K562 (cell line): ENCODE measurements around the gene DSCAM. TPM values are rescaled to one million over a fixed set of nuclear protein-coding genes. Genes with fewer than 3 reads are reported as not detected.

Source experiments
- ATAC-seq: fragments of 200-7000 bp; cut with Tn5 transposase; 3 replicates; pipeline ENCODE4 v1.9.1; 2020; ENCODE audit warnings: moderate library complexity
- BruUV-seq: library from RNA; stranded (reverse); fragments of 400-500 nt; replicated peaks from 2 replicates; lab custom pipeline; 2021; lab: Mats Ljungman, UMichigan
- CTCF ChIA-PET: fragments of 300-600 bp; formaldehyde crosslinking; extraction: SDS; loops from one replicate; lab custom pipeline; 2021; ENCODE audit warnings: low intra/inter-chr PET ratio; lab: Yijun Ruan, JAX
- POLR2A ChIA-PET: fragments of 300-600, 350-650 bp; sonication (Branson Sonifier 250); formaldehyde crosslinking; extraction: SDS; loops from one replicate; lab custom pipeline; 2021; ENCODE audit warnings: antibody characterized with exemption, inconsistent platforms; lab: Yijun Ruan, JAX
- DNase-seq, 4 experiments: peaks; one replicate each; pipeline versions ENCODE4 v3.0.0 to v3.0.0-alpha.2; 2011 to 2018; ENCODE audit warnings: low spot score in 3 of 4, mixed read lengths in 3 of 4; ENCODE audit errors: extremely low read depth in 1 of 4
- FAIRE-seq: peaks from 2 replicates; lab custom pipeline; 2011; peaks lifted over from hg19 to GRCh38; lab: Jason Lieb, UNC
- H2AFZ ChIP-seq: 2 replicates; pipeline ENCODE4 v1.6.0; 2011; ENCODE audit warnings: low read depth, low read length, control low read depth, inconsistent platforms
- H3K27ac ChIP-seq: fragments of 200-600 bp; 3 replicates; pipeline ENCODE4 v1.8.0; 2011; ENCODE audit warnings: low read depth, mild to moderate bottlenecking, control low read depth, inconsistent platforms, low read length, moderate library complexity, mixed read lengths; ENCODE audit errors: extremely low read depth
- H3K27me3 ChIP-seq, 2 experiments: fragments of 300-600 bp in 1 of 2; 2 replicates in 1 of 2; 3 replicates in 1 of 2; pipeline versions ENCODE4 v1.6.0 to v1.8.0; 2011; ENCODE audit warnings: inconsistent platforms in 2 of 2, low read length in 2 of 2, mild to moderate bottlenecking in 1 of 2, mixed read lengths in 1 of 2, moderate library complexity in 1 of 2; ENCODE audit not compliant: control insufficient read depth in 2 of 2, insufficient read depth in 2 of 2
- H3K36me3 ChIP-seq: fragments of 300-600 bp; 3 replicates; pipeline ENCODE4 v1.8.0; 2011; ENCODE audit warnings: mild to moderate bottlenecking, low read length, inconsistent platforms; ENCODE audit not compliant: control insufficient read depth, insufficient read depth
- H3K4me1 ChIP-seq, 2 experiments: fragments of 200-600 bp in 1 of 2; replicated peaks in 1 of 2; 2 replicates in 1 of 2; 3 replicates in 1 of 2; pipeline versions ENCODE4 v1.5.1 to v1.8.0; 2011; ENCODE audit warnings: inconsistent platforms in 2 of 2, low read length in 2 of 2, mild to moderate bottlenecking in 1 of 2, mixed read lengths in 1 of 2, moderate library complexity in 1 of 2; ENCODE audit not compliant: control insufficient read depth in 2 of 2, insufficient read depth in 2 of 2
- H3K4me2 ChIP-seq: 2 replicates; pipeline ENCODE4 v1.6.1; 2011; ENCODE audit warnings: low read length, control low read depth, inconsistent platforms, mixed read lengths; ENCODE audit not compliant: insufficient read depth
- H3K4me3 ChIP-seq: fragments of 200-600 bp; sonication (generic), shearing (Covaris generic); 2 replicates; pipeline ENCODE4 v1.5.1; 2016; ENCODE audit warnings: control low read depth, inconsistent platforms
- H3K79me2 ChIP-seq: fragments of 200-600 bp; 3 replicates; pipeline ENCODE4 v1.8.0; 2011; ENCODE audit warnings: low read length, inconsistent platforms; ENCODE audit not compliant: control insufficient read depth, insufficient read depth
- H3K9ac ChIP-seq, 2 experiments: 2 replicates each; pipeline versions ENCODE4 v1.6.0 to v1.6.1; 2011; ENCODE audit warnings: low read depth in 2 of 2, low read length in 2 of 2, control low read depth in 1 of 2, inconsistent platforms in 1 of 2, mild to moderate bottlenecking in 1 of 2, mixed read lengths in 1 of 2; ENCODE audit not compliant: insufficient read depth in 1 of 2
- H3K9me1 ChIP-seq: one replicate; pipeline ENCODE4 v1.6.0; 2011; ENCODE audit warnings: inconsistent platforms, mild to moderate bottlenecking, low read length, moderate library complexity; ENCODE audit not compliant: control insufficient read depth, insufficient read depth
- H3K9me3 ChIP-seq: replicated peaks from 2 replicates; pipeline ENCODE4 v1.5.1; 2011; ENCODE audit warnings: low read depth, low read length, inconsistent platforms; ENCODE audit not compliant: control insufficient read depth, insufficient read depth
- H4K20me1 ChIP-seq: replicated peaks from 2 replicates; pipeline ENCODE4 v1.6.1; 2011; ENCODE audit warnings: low read length, inconsistent platforms, mixed read lengths; ENCODE audit not compliant: control insufficient read depth, insufficient read depth
- E2F6 ChIP-seq, 2 experiments: IDR thresholded peaks; 2 replicates each; pipeline ENCODE4 v1.6.1; 2011; ENCODE audit warnings: borderline replicate concordance in 1 of 2, control low read depth in 1 of 2, low read depth in 1 of 2, low read length in 1 of 2, mild to moderate bottlenecking in 1 of 2, mixed read lengths in 1 of 2, moderate library complexity in 1 of 2; ENCODE audit not compliant: insufficient read depth in 1 of 2, insufficient read length in 1 of 2, poor library complexity in 1 of 2, severe bottlenecking in 1 of 2; ENCODE audit errors: extremely low read depth in 1 of 2
- GABPB1 ChIP-seq: sonication (generic); formaldehyde crosslinking; IDR thresholded peaks from 2 replicates; pipeline ENCODE4 v1.8.0; 2022; ENCODE audit warnings: mild to moderate bottlenecking, missing genetic modification reagents
- GABPB2 ChIP-seq: fragments of 250-450 bp; sonication (Bioruptor Pico); conservative IDR thresholded peaks from 2 replicates; pipeline ENCODE4 v1.5.1; 2021; ENCODE audit warnings: mild to moderate bottlenecking
- HOXB6 ChIP-seq: fragments of 250-450 bp; sonication (Bioruptor Pico); IDR thresholded peaks from 2 replicates; pipeline ENCODE4 v1.5.1; 2022; ENCODE audit warnings: mild to moderate bottlenecking, borderline replicate concordance
- MYNN ChIP-seq, 2 experiments: sonication (generic); formaldehyde crosslinking in 1 of 2; IDR thresholded peaks; 2 replicates each; pipeline versions ENCODE4 v1.5.0 to v1.6.1; 2016 to 2020; ENCODE audit warnings: antibody characterized with exemption in 1 of 2, missing genetic modification reagents in 1 of 2
- NR2C1 ChIP-seq, 2 experiments: fragments of 450-650 bp; IDR thresholded peaks; 2 replicates each; pipeline ENCODE4 v1.6.1; 2017; ENCODE audit warnings: mild to moderate bottlenecking in 2 of 2, antibody characterized with exemption in 1 of 2, inconsistent platforms in 1 of 2, missing compliant biosample characterization in 1 of 2, missing genetic modification characterization in 1 of 2
- PHF20 ChIP-seq: fragments of 450-650 bp; IDR thresholded peaks from 2 replicates; pipeline ENCODE4 v1.6.1; 2018; ENCODE audit not compliant: partially characterized antibody
- POU5F1 ChIP-seq: fragments of 150-350 bp; IDR thresholded peaks from 2 replicates; pipeline ENCODE4 v1.6.1; 2014; ENCODE audit warnings: borderline replicate concordance, low read length, low read depth, mild to moderate bottlenecking; ENCODE audit not compliant: partially characterized antibody
- SIN3A ChIP-seq, 2 experiments: fragments of 150-350 bp in 1 of 2; IDR thresholded peaks; 2 replicates each; pipeline ENCODE4 v1.6.1; 2011 to 2016; ENCODE audit warnings: borderline replicate concordance in 2 of 2, low read depth in 2 of 2, low read length in 2 of 2, mild to moderate bottlenecking in 2 of 2, moderate library complexity in 2 of 2; ENCODE audit not compliant: control insufficient read depth in 1 of 2
- SRSF9 ChIP-seq: fragments of 200-400 bp; formaldehyde crosslinking; IDR thresholded peaks from 2 replicates; pipeline ENCODE4 v1.6.1; 2017; ENCODE audit warnings: low read depth, low read length, borderline replicate concordance
- STAT5A ChIP-seq: IDR thresholded peaks from 2 replicates; pipeline ENCODE4 v1.6.1; 2012; ENCODE audit warnings: low read length, inconsistent platforms, borderline replicate concordance
- TBP ChIP-seq: optimal IDR thresholded peaks from 2 replicates; pipeline ENCODE3; 2011; ENCODE audit warnings: low read depth, low read length, improper control_type of control experiment
- TCFL5 ChIP-seq: fragments of 250-450 bp; sonication (Bioruptor Pico); conservative IDR thresholded peaks from 2 replicates; pipeline ENCODE4 v1.6.1; 2021; ENCODE audit warnings: mild to moderate bottlenecking, moderate library complexity, matching md5 sums
- ZBTB8A ChIP-seq: fragments of 450-650 bp; IDR thresholded peaks from 2 replicates; pipeline ENCODE4 v1.6.1; 2018; ENCODE audit warnings: mild to moderate bottlenecking, moderate library complexity; ENCODE audit not compliant: partially characterized antibody
- ZNF316 ChIP-seq: fragments of 450-650 bp; IDR thresholded peaks from 2 replicates; pipeline ENCODE4 v1.6.1; 2016
- ZNF354B ChIP-seq: fragments of 250-450 bp; sonication (Bioruptor Pico); IDR thresholded peaks from 2 replicates; pipeline ENCODE4 v1.4.0; 2020
- ZNF511 ChIP-seq: sonication (generic); formaldehyde crosslinking; IDR thresholded peaks from 2 replicates; pipeline ENCODE4 v1.8.0; 2022; ENCODE audit warnings: mild to moderate bottlenecking, missing genetic modification reagents
- WGBS: fragments of 100-300 bp; shearing (Covaris generic); methylation state at CpG from one replicate; pipeline ENCODE4 v1.1.6; 2016; ENCODE audit warnings: low coverage, mixed read lengths; ENCODE audit not compliant: insufficient coverage; ENCODE audit errors: missing lambda C conversion rate; 5-methylcytosine and 5-hydroxymethylcytosine counted together
- in situ Hi-C: fragments of 300-500 bp; cut with MboI; formaldehyde crosslinking; loops from 4 replicates; pipeline ENCODE4 v1.15.0; 2018; ENCODE audit warnings: inconsistent platforms, mixed read lengths
- intact Hi-C: fragments of 100-400 bp; cut with micrococcal nuclease; formaldehyde crosslinking; loops from 2 replicates; pipeline ENCODE4 v1.14.2; 2022
- polyA plus RNA-seq, 8 experiments: library from polyadenylated mRNA; depleted of rRNA in 4 of 8; stranded (reverse) in 5 of 8; unstranded in 3 of 8; fragments of >200 nt; fragmentation: Nextera tagmentation in 2 of 8; fragmentation: Illumina TruSeq in 1 of 8; extraction: Ambion mirVana in 2 of 8; extraction: Trizol in 1 of 8; gene quantifications; 2 replicates each; pipeline versions ENCODE4 v1.2.1 to v1.2.3, GENCODE V29; 2011 to 2014; ENCODE audit warnings: inconsistent platforms in 1 of 8, missing spikeins in 1 of 8
- total RNA-seq, 7 experiments: library from RNA; depleted of rRNA in 6 of 7; stranded (reverse); fragments of >200 nt in 6 of 7; fragmentation: Illumina TruSeq in 2 of 7; extraction: Trizol in 2 of 7; gene quantifications; 2 replicates each; pipeline versions ENCODE4 v1.2.1 to v1.2.3, GENCODE V29; 2011 to 2021; ENCODE audit warnings: low replicate concordance in 1 of 7

DSCAM gene
- total and polyA plus RNA-seq, 9 of the 15 experiments (the other 6 are each of a cell fraction or from before 2014, with no cell fraction given), result not detected

GRCh38 chr21:40813918-40814317 is 33.0 kb downstream of the DSCAM start:
- Histone ChIP-seq H3K4me2 (no peak overlapping the region), H3K9me1 (no peaks in the 10 kb centered on the region), H3K27ac (no peak overlapping the region), H3K4me1 (no peaks in the 10 kb centered on the region), H3K9me3 (peaks cover 3% of the 10 kb centered on the region; the same call in 1 of the 2 replicates), H3K4me3 (no peak overlapping the region), H4K20me1 (no peaks in the 10 kb centered on the region), H3K9ac (no peak overlapping the region), H3K27me3 (no peaks in the 10 kb centered on the region), H2AFZ (no peak overlapping the region), H3K79me2 (no peaks in the 10 kb centered on the region), H3K36me3 (no peaks in the 10 kb centered on the region)
- in situ Hi-C loops (no loop called here), intact Hi-C loops (no loop called here)
- no peak for TF ChIP-seq ZNF511 (CRISPR knock-in tag)
- TF ChIP-seq ZNF354B (CRISPR knock-in tag), result no peak
- TF ChIP-seq MYNN (IDR thresholded peaks at IDR 0.05), result no peak
- TF ChIP-seq MYNN (CRISPR knock-in tag; IDR thresholded peaks at IDR 0.05), result no peak
- TF ChIP-seq SRSF9, result no peak
- no peak for TF ChIP-seq NR2C1 (IDR thresholded peaks at IDR 0.05)
- TF ChIP-seq NR2C1 (tag; IDR thresholded peaks at IDR 0.05), result no peak
- TF ChIP-seq ZBTB8A, result no peak
- TF ChIP-seq TCFL5 (CRISPR knock-in tag), result no peak
- TF ChIP-seq POU5F1, result no peak
- TF ChIP-seq PHF20, result no peak
- no peak for TF ChIP-seq GABPB1 (CRISPR knock-in tag)
- no peak for TF ChIP-seq HOXB6 (CRISPR knock-in tag)
- no peak for TF ChIP-seq E2F6 (IDR thresholded peaks at IDR 0.05; ENCODE audit: borderline replicate concordance in 1 of 2, extremely low read depth in 1 of 2, insufficient read depth in 1 of 2, insufficient read length in 1 of 2, low read depth in 1 of 2, low read length in 1 of 2, poor library complexity in 1 of 2, severe bottlenecking in 1 of 2)
- no peak for TF ChIP-seq STAT5A
- no peak for TF ChIP-seq GABPB2 (CRISPR knock-in tag)
- no peak for TF ChIP-seq ZNF316
- TF ChIP-seq TBP, result no peak
- TF ChIP-seq SIN3A (IDR thresholded peaks at IDR 0.05; ENCODE audit: borderline replicate concordance in 2 of 2, control insufficient read depth in 1 of 2, low read depth in 2 of 2, low read length in 2 of 2), result no peak
- FAIRE-seq (no peak), DNase-seq (no peak), ATAC-seq (no peak)
- ChIA-PET POLR2A (no interaction called here), CTCF (no interaction called here)
- 13% methylated on average over 4 of the region's 4 CpGs for WGBS
- BruUV-seq, result no TSS peak
